ENCODE results near the gene MAPRE2. TPM values are rescaled to one million over a fixed set of nuclear protein-coding genes. Genes with fewer than 3 reads are reported as not detected.

Gene MAPRE2
- total RNA-seq, 1 experiment from 2014 or later = 14.6 TPM

GRCh38 chr18:35061804-35062203 lies 20.6 kb downstream of the MAPRE2 start:
- DNase-seq (ENCODE audit: low read depth) = no peak

GRCh38 chr18:35062408-35062807 lies 21.2 kb downstream of the MAPRE2 start:
- DNase-seq (ENCODE audit: low read depth) = no peak

GRCh38 chr18:35063875-35064690 lies 22.9 kb downstream of the MAPRE2 start:
- no peak for DNase-seq (ENCODE audit: low read depth)

- no peak for DNase-seq (ENCODE audit: low read depth)
Observed at GRCh38 chr18:35067454-35067853, 26.2 kb downstream of the MAPRE2 start.

- DNase-seq (ENCODE audit: low read depth) = no peak
Observed at GRCh38 chr18:35071819-35072247, 30.6 kb downstream of the MAPRE2 start.

- DNase-seq (ENCODE audit: low read depth) = no peak
Observed at GRCh38 chr18:35072616-35073015, 31.4 kb downstream of the MAPRE2 start.

GRCh38 chr18:35073186-35074105 lies 32.2 kb downstream of the MAPRE2 start:
- no peak for DNase-seq (ENCODE audit: low read depth)

GRCh38 chr18:35074581-35074980 lies 33.4 kb downstream of the MAPRE2 start:
- no peak for DNase-seq (ENCODE audit: low read depth)

GRCh38 chr18:35075132-35075531 lies 33.9 kb downstream of the MAPRE2 start:
- DNase-seq (ENCODE audit: low read depth) = no peak

- DNase-seq (ENCODE audit: low read depth) = peak; percentile 49
Observed at GRCh38 chr18:35076135-35076924, 35.1 kb downstream of the MAPRE2 start.

- DNase-seq (ENCODE audit: low read depth) = no peak
Observed at GRCh38 chr18:35077937-35078336, 36.7 kb downstream of the MAPRE2 start.

GRCh38 chr18:35080058-35080457 lies 38.8 kb downstream of the MAPRE2 start:
- DNase-seq (ENCODE audit: low read depth) = no peak

GRCh38 chr18:35083174-35083712 lies 42.0 kb downstream of the MAPRE2 start:
- DNase-seq (ENCODE audit: low read depth) = no peak

GRCh38 chr18:35084494-35085449 lies 43.6 kb downstream of the MAPRE2 start:
- no peak for DNase-seq (ENCODE audit: low read depth)

GRCh38 chr18:35085450-35086380 lies 44.5 kb downstream of the MAPRE2 start:
- DNase-seq (ENCODE audit: low read depth) = no peak

GRCh38 chr18:35086704-35087103 lies 45.5 kb downstream of the MAPRE2 start:
- DNase-seq (ENCODE audit: low read depth) = no peak

- no peak for DNase-seq (ENCODE audit: low read depth)
Observed at GRCh38 chr18:35087726-35088125, 46.5 kb downstream of the MAPRE2 start.

GRCh38 chr18:35088921-35089320 lies 47.7 kb downstream of the MAPRE2 start:
- DNase-seq (ENCODE audit: low read depth) = no peak

GRCh38 chr18:35089382-35089781 lies 48.2 kb downstream of the MAPRE2 start:
- no peak for DNase-seq (ENCODE audit: low read depth)
